Thymus (tissue), 14 donors: Measurements from ENCODE around the gene CROCC2. TPM values are rescaled to one million over a fixed set of nuclear protein-coding genes. Genes with fewer than 3 reads are reported as not detected.

Experiments used
- DNase-seq, 9 donors: peaks; one replicate each; pipeline ENCODE4 v3.0.0-alpha.2; 2013; ENCODE audit warnings: low spot score in 9 of 9, low read depth in 6 of 9, missing footprints in 1 of 9
- H3K27ac ChIP-seq, 2 donors: one replicate each; pipeline ENCODE4 v1.5.1; 2013; ENCODE audit warnings: control low read depth in 1 of 2, low read depth in 1 of 2, low read length in 1 of 2, mild to moderate bottlenecking in 1 of 2, moderate library complexity in 1 of 2
- H3K27me3 ChIP-seq, 2 donors: one replicate each; pipeline ENCODE4 v1.5.1; 2013; ENCODE audit warnings: low read length in 1 of 2; ENCODE audit not compliant: control insufficient read depth in 2 of 2, insufficient read depth in 1 of 2
- H3K36me3 ChIP-seq, 2 donors: one replicate each; pipeline ENCODE4 v1.5.1; 2013; ENCODE audit warnings: low read length in 1 of 2, mild to moderate bottlenecking in 1 of 2, moderate library complexity in 1 of 2; ENCODE audit not compliant: control insufficient read depth in 2 of 2, insufficient read depth in 2 of 2
- H3K4me1 ChIP-seq, 2 donors: one replicate each; pipeline ENCODE4 v1.5.1; 2013; ENCODE audit warnings: low read length in 2 of 2; ENCODE audit not compliant: control insufficient read depth in 2 of 2, insufficient read depth in 2 of 2
- H3K4me3 ChIP-seq, 2 donors: one replicate each; pipeline ENCODE4 v1.5.1; 2013; ENCODE audit warnings: low read length in 2 of 2, control low read depth in 1 of 2, mild to moderate bottlenecking in 1 of 2
- H3K9me3 ChIP-seq, 2 donors: one replicate each; pipeline ENCODE4 v1.5.1; 2013; ENCODE audit warnings: low read length in 1 of 2, mild to moderate bottlenecking in 1 of 2; ENCODE audit not compliant: control insufficient read depth in 2 of 2, insufficient read depth in 1 of 2
- WGBS: extraction: QIAGEN DNeasy Blood & Tissue Kit; methylation state at CpG from one replicate; pipeline ENCODE4 v1.1.7; 2013; 5-methylcytosine and 5-hydroxymethylcytosine counted together
- long read RNA-seq, 10 donors: transcript quantifications; one replicate each; lab custom pipeline, GENCODE V29; 2026
- polyA plus RNA-seq: library from polyadenylated mRNA; stranded (reverse); fragments of 200-250 nt; gene quantifications from one replicate; pipeline ENCODE4 v1.2.3, GENCODE V29; 2013
- total RNA-seq: library from RNA; stranded (reverse); fragments of 120-200 nt; gene quantifications from one replicate; pipeline ENCODE4 v1.2.4, GENCODE V29; 2013
- donor health status: healthy.

CROCC2 gene
- total RNA-seq (not detected), polyA plus RNA-seq (0.02 TPM)
- long read RNA-seq, donor 1 = 0 reads
- long read RNA-seq, donor 2 = 0 reads
- long read RNA-seq, donor 3 = 0 reads
- long read RNA-seq, donor 4 = 0 reads
- long read RNA-seq, donor 5 = 0 reads
- long read RNA-seq, donor 6 = 0 reads
- long read RNA-seq, donor 7 = 0 reads
- long read RNA-seq, donor 8 = 0 reads
- long read RNA-seq, donor 9 = 0 reads
- long read RNA-seq, donor 10 = 0 reads

- H3K27ac ChIP-seq = no peak within 1 kb of the TSS
- DNase-seq = no peak
- WGBS = 87% methylated on average over 23 of the region's 23 CpGs
- H3K4me1 ChIP-seq = no peaks in the 10 kb centered on the region
- H3K27me3 ChIP-seq = no peaks in the 10 kb centered on the region
- H3K36me3 ChIP-seq = no peaks in the 10 kb centered on the region
- no peak within 1 kb of the TSS for H3K4me3 ChIP-seq
- no peaks in the 10 kb centered on the region for H3K9me3 ChIP-seq
Measured at GRCh38 chr2:240906141-240906910, at the start of gene CROCC2. TSS of gene CROCC2 (plus strand) at chr2:240906336. CDS start at chr2:240906514, 178 bp downstream.

GRCh38 chr2:240857039-240858008, 48.8 kb upstream of the CROCC2 start:
- Histone ChIP-seq H3K4me3 (no peak overlapping the region), H3K27me3 (no peaks in the 10 kb centered on the region), H3K9me3 (peaks cover 0 to 14% of the 10 kb centered on the region in 2 donors), H3K36me3 (no peaks in the 10 kb centered on the region), H3K4me1 (no peaks in the 10 kb centered on the region), H3K27ac (no peak overlapping the region)
- WGBS = 93% methylated on average over 21 of the region's 21 CpGs
- DNase-seq = no peak

- WGBS = 97% methylated on average over 13 of the region's 13 CpGs
Measured at GRCh38 chr2:240858321-240858720, 47.8 kb upstream of the CROCC2 start.

GRCh38 chr2:240858871-240859270, 47.3 kb upstream of the CROCC2 start:
- Histone ChIP-seq H3K27ac (no peak overlapping the region), H3K36me3 (no peaks in the 10 kb centered on the region), H3K27me3 (no peaks in the 10 kb centered on the region), H3K9me3 (peaks cover 0 to 14% of the 10 kb centered on the region in 2 donors), H3K4me1 (no peaks in the 10 kb centered on the region), H3K4me3 (no peak overlapping the region)
- DNase-seq = no peak
- WGBS = 96% methylated on average over 10 of the region's 10 CpGs

More at GRCh38 chr2:240858321-240858720, 47.8 kb upstream of the CROCC2 start:
- H3K27ac ChIP-seq = no peak overlapping the region
- H3K9me3 ChIP-seq = peaks cover 0 to 14% of the 10 kb centered on the region in 2 donors
- H3K4me1 ChIP-seq = no peaks in the 10 kb centered on the region
- no peaks in the 10 kb centered on the region for H3K36me3 ChIP-seq
- no peak overlapping the region for H3K4me3 ChIP-seq
- no peak for DNase-seq
- H3K27me3 ChIP-seq = no peaks in the 10 kb centered on the region

GRCh38 chr2:240861547-240861946, 44.6 kb upstream of the CROCC2 start:
- Histone ChIP-seq H3K36me3 (no peaks in the 10 kb centered on the region), H3K4me1 (no peaks in the 10 kb centered on the region), H3K27ac (no peak overlapping the region), H3K27me3 (no peaks in the 10 kb centered on the region), H3K9me3 (no peaks in the 10 kb centered on the region), H3K4me3 (no peak overlapping the region)
- DNase-seq = no peak
- 94% methylated on average over 2 of the region's 2 CpGs for WGBS

- DNase-seq = no peak
- 94% methylated on average over 3 of the region's 3 CpGs for WGBS
- no peak overlapping the region for H3K4me3 ChIP-seq
- no peaks in the 10 kb centered on the region for H3K36me3 ChIP-seq
- no peaks in the 10 kb centered on the region for H3K9me3 ChIP-seq
- H3K27me3 ChIP-seq = no peaks in the 10 kb centered on the region
- no peak overlapping the region for H3K27ac ChIP-seq
- H3K4me1 ChIP-seq = no peaks in the 10 kb centered on the region
Measured at GRCh38 chr2:240864475-240864874, 41.7 kb upstream of the CROCC2 start.

- Histone ChIP-seq H3K27me3 (no peaks in the 10 kb centered on the region), H3K4me1 (no peaks in the 10 kb centered on the region), H3K36me3 (no peaks in the 10 kb centered on the region), H3K27ac (no peak overlapping the region), H3K9me3 (no peaks in the 10 kb centered on the region), H3K4me3 (no peak overlapping the region)
- no peak for DNase-seq
- WGBS = 88% methylated on average over 5 of the region's 5 CpGs
Measured at GRCh38 chr2:240865391-240865790, 40.7 kb upstream of the CROCC2 start.

GRCh38 chr2:240868286-240869108, 37.6 kb upstream of the CROCC2 start, which contains the start of gene AGXT:
TSS of gene AGXT (plus strand) at chr2:240868824. CDS start at chr2:240868866, 42 bp downstream.
- no peak within 1 kb of the TSS for H3K4me3 ChIP-seq
- H3K9me3 ChIP-seq = no peaks in the 10 kb centered on the region
- no peaks in the 10 kb centered on the region for H3K36me3 ChIP-seq
- 95% methylated on average over 21 of the region's 21 CpGs for WGBS
- no peak within 1 kb of the TSS for H3K27ac ChIP-seq
- no peak for DNase-seq
- H3K27me3 ChIP-seq = no peaks in the 10 kb centered on the region
- H3K4me1 ChIP-seq = no peaks in the 10 kb centered on the region
